Epithelial cell of esophagus (primary cell): Measurements from ENCODE around the gene CDK13.
A peak's percentile ranks its signal among the peaks of the same experiment; 100 is the strongest.

Source experiments
- DNase-seq: peaks from one replicate; pipeline ENCODE4 v3.0.0; 2010; ENCODE audit warnings: low read depth
- H3K4me3 ChIP-seq: 2 replicates; pipeline ENCODE4 v1.5.1; 2011; ENCODE audit warnings: mild to moderate bottlenecking, low read length, control low read depth
- CTCF ChIP-seq: IDR thresholded peaks from 2 replicates; pipeline ENCODE4 v1.5.1; 2011; ENCODE audit warnings: low read depth, mild to moderate bottlenecking, low read length, control low read depth, inconsistent platforms; ENCODE audit not compliant: insufficient read depth; ENCODE audit errors: missing control alignments

CDK13 gene

DNA sequence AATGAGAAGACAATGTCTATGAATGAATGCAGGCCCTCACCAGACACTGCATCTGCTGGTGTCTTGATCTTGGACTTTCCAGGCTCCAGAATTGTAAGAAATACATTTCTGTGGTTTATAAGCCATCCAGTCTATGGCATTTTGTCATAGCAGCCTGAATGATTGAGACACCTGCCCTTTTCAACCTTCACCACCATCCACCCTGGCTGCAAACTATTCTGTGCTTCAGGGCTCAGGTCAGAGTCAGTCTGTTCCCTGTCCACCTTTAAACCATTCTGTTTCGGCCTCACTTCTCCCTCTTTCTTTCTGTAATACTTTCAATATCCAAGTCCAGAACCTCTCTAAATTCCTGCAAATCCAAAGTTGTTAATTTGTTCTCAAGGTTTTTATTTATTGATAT, 15.9 kb upstream of the CDK13 start:
- DNase-seq = no peak
- no peak overlapping the region for H3K4me3 ChIP-seq
- no peak for TF ChIP-seq CTCF

- H3K4me3 ChIP-seq = no peak overlapping the region
- TF ChIP-seq CTCF = no peak
- DNase-seq = no peak
Observed at GRCh38 chr7:39936761-39937160, 13.3 kb upstream of the CDK13 start.

- no peak for TF ChIP-seq CTCF
- no peak overlapping the region for H3K4me3 ChIP-seq
- peak; percentile 90 for DNase-seq
Observed at GRCh38 chr7:39937366-39938153, 12.5 kb upstream of the CDK13 start.

- no peak for TF ChIP-seq CTCF
- DNase-seq = no peak
- H3K4me3 ChIP-seq = no peak overlapping the region
Observed at GRCh38 chr7:39942883-39943282, 7.2 kb upstream of the CDK13 start.

- DNase-seq = no peak
- TF ChIP-seq CTCF = no peak
- H3K4me3 ChIP-seq = no peak overlapping the region
Observed at GRCh38 chr7:39946693-39947092, 3.4 kb upstream of the CDK13 start.

GRCh38 chr7:39948375-39948955, 1.6 kb upstream of the CDK13 start:
- no peak for DNase-seq
- TF ChIP-seq CTCF = no peak
- H3K4me3 ChIP-seq = peak overlapping the region; percentile 79
